Heart left ventricle (tissue), 13 donors: ENCODE results near the gene CAPN14.

Experiments
- CTCF ChIP-seq, 12 donors: fragments of 200-600 bp; sonication (generic) in 4 of 12; IDR thresholded peaks; one replicate each; pipeline versions ENCODE4 v1.5.0 to v1.8.0; 2018 to 2022; ENCODE audit warnings: antibody characterized with exemption in 12 of 12, mild to moderate bottlenecking in 5 of 12
- POLR2A ChIP-seq, 2 donors: fragments of 450-650 bp; IDR thresholded peaks; one replicate each; pipeline ENCODE4 v1.6.1; 2017; ENCODE audit warnings: antibody characterized with exemption in 2 of 2, mild to moderate bottlenecking in 2 of 2, moderate library complexity in 2 of 2
- donor health status: ischemic (EF 13 %, LVEDD 7.1; RV severe dilation, severe dysfunction).
- donor health status: DM: no; HTN: yes; CAD: no.
- donor health status: DM: no; HTN: no; CAD: no.
- donor health status: ischemic (EF 25% LVEDD 6.9; RV normal size, moderate dysfunction).
- donor health status: ischemic (EF 25% LVEDD 5.7; RV mildly dilated, moderate dysfunction).
- donor health status: ischemic (EF 35%, LVEDD 5.7; RV mildly dilated, moderate dysfunction).
- donor health status: nonischemic (EF 11% LVEDD 7.7; RV severe dilation, severe dysfunction).
- donor health status: DM: yes; HTN: yes; CAD: no.
- donor health status: PGD.
- donor health status: ischemic (EF 29% LVEDD 5.4; RV normal size, mild dysfunction).
- donor health status: nonischemic (EF 23%, LVEDD 6.1; RV moderate dilation, normal function).

DNA sequence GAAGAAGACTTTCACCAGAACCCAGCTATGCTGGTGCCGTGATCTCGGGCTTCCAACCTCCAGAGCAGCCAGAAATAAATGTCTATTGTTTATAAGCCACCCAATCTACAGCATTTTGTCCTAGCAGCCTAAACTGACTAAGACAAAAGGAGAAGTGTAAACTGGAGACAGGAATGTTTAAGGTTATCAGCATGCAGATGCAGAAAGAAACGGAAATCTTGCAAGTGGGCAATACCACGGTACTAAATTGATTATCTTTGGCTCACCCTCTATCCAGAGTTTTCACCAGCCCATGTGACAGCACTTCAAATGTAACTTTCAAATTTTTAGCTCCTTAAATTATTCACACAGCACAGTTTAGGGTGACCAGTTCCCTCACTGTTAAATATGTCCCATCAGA lies 5.7 kb upstream of the CAPN14 start:
- TF ChIP-seq CTCF (IDR thresholded peaks at IDR 0.05) (no peak), POLR2A (IDR thresholded peaks at IDR 0.05) (no peak)
